GM21619 (cell line): ENCODE measurements around the gene CHCT1.

Experiments
- ATAC-seq: cut with Tn5 transposase; IDR thresholded peaks from one replicate; pipeline ENCODE4 v1.9.1; 2021; ENCODE audit not compliant: unreplicated experiment

The CHCT1 gene

GRCh38 chr17:60439501-60439900 is 17.2 kb downstream of the CHCT1 start:
- peak; percentile 52 for ATAC-seq

- ATAC-seq = no peak
These were observed 20.2 kb downstream of the CHCT1 start for GRCh38 chr17:60442271-60443173.

DNA sequence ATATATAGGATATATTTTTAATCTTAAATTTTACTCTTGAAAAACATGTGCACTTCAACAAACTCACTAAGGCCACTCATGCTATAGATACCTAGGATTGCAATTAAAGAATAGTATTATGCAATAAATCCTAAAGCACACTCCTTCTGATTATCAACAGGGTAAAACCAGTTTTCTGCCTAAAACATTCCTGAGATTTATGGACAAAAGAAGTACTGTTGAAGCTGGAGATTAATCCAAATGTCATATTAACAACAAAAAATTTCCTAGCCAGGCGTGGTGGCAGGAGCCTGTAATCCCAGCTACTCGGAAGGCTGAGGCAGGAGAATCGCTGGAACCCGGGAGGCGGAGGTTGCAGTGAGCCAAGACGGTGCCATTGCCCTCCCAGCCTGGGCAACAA is 21.4 kb downstream of the CHCT1 start:
- no peak for ATAC-seq

DNA sequence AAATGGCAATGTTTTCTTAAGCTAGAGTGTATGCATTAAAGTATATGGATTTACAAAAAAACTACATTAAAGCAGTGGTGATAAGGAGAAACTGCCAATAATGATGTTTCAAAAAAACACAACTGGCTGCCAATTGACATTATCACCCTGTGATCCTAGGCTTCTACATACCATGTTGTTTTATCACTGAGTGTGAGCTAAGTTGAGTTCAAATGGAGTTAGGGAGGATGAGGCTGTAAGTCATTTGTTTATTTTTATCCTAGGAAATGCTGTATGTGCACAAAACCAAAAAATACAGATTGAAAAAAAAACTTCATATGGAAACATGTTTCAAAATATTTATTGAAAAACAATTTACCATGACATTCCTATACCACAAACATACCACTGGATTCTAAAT is 22.9 kb downstream of the CHCT1 start:
- ATAC-seq = no peak

GRCh38 chr17:60447375-60447774 is 25.1 kb downstream of the CHCT1 start:
- ATAC-seq = no peak

DNA sequence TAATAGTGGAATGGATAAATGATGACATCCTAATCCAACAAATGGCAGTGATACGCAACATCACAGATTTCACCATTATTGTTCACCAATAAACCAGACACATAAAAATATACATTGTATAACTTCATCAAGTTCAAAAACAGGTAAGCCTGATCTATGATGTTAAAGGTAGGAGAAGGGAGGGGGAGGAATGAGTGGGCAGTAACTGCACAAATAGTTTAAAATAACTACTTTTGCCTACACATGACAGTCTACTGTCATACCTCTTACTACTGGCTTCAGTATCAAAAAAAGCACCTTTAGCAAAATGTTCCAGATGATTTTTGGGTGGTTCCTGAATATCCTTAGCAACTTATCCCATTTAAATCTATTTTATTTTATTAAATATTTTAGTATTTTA is 28.8 kb downstream of the CHCT1 start:
- no peak for ATAC-seq

DNA sequence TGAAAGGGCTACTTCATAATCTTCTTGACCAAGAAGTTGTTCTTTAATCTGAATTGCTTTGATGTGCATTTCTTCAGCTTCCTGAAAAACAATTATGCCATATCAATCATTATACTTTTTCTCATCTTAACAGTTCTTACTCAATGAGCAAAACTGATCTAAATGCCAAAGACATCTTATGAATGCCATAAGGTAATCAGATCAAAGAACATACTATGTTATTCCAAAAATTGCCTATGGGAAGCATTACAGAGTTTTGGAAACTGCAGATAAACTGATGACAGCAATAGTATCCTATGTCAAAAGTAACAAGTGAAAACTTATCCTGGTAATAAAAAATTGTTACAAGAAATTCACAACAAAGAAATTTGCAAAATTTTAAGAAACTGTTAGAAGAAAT is 29.7 kb downstream of the CHCT1 start:
- ATAC-seq = no peak

DNA sequence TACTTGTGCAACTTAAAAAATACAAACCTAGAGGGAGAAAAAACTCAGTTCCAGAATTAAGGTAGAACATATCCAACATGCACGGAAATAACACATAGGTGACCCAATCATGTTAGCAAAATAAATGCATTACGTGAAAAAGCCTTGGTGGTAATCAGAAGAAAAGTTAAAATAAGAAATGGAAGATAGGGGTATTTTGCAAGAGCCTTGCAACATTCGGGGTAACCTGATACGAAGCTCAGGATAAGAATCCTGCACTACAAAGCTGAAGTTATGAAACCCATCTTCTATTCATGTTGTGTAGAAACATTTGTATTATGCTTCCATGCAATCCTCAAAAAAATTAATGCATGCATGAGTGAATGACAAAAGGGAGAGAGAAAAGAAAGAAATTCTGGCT is 33.1 kb downstream of the CHCT1 start:
- ATAC-seq = no peak

DNA sequence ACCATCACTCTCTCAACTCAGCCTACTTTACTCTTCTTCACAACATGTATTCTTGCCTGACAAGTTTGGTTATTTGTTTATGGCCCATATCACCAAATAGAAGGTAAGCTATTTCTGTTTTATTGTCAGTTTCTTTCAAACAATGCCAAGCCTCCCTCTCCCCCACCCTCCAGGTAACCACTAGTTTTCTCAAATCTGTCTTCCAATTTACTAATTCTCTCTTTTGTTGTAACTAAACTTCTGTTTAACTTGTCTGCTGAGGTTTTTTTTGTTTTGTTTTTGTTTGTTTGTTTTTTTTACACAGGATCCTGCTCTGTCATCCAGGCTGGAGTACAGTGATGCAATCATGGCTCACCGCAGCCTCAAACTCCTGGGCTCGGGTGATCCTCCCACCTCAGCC is 34.9 kb downstream of the CHCT1 start:
- ATAC-seq = no peak

- ATAC-seq = no peak
These were observed 39.3 kb downstream of the CHCT1 start for GRCh38 chr17:60461584-60461983.

GRCh38 chr17:60463157-60463835 is 41.0 kb downstream of the CHCT1 start:
- ATAC-seq = no peak

- no peak for ATAC-seq
These were observed 42.1 kb downstream of the CHCT1 start for GRCh38 chr17:60464343-60464742.

DNA sequence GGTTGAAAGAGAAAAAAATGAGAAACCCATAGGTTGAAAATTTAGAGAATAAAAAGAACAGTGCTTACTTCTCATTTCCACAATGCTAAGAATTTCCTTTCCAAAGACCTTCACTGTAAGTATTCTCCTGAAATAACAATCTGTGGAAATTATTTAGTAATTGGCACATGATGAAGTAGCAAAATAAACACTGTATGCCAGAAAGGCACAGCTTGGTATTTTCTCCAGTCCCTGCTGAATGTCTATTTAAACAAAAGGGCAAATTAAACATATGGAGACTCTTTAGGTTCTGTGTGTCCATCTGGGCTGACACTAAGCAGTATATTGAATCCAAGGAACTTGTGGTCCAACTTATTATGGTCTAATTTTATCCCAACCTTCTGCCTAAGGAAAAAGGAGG is 46.1 kb downstream of the CHCT1 start:
- ATAC-seq = no peak

DNA sequence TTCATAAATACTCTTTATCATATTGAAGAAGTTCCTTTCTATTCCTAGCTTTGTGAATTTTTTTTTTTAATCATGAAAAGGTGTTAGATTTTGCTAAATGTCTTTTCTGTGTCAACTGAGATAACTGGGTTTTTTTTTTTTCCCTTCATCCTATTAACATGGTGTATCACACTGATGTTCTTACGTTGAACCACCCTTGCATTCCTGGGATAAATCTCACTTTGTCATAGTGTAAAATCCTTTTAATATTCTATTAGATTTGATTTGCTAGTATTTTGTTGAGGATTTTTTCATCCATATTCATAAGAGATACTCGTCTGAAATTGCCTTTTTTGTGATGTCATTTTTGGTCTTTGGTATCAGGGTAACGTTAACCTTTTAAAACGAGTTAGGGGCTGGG is 49.2 kb downstream of the CHCT1 start:
- ATAC-seq = no peak

- no peak for ATAC-seq
These were observed 50.2 kb downstream of the CHCT1 start for GRCh38 chr17:60472449-60472848.

DNA sequence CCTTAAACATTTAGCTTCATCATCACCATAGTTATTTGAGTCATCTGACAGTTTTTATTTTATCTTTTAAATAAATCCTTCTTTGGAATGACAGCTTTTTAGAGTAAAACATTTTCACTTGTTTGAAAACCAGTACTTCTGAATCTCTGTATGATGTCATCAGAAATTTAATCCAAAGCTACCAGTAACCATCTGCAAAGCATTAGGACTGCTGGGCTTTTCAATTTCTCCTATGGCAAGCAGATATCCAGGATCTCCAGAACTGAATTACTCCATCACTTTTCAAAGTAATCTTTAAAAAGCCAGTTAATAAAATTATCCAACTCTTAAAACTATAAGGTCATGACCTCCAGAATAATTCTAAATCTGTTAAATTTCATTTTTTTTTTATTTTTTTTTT is 51.5 kb downstream of the CHCT1 start:
- ATAC-seq = no peak
